ENCODE results near the gene ALLC.

The ALLC gene

GRCh38 chr2:3638456-3638810 is 19.6 kb upstream of the ALLC start:
- H3K27ac ChIP-seq: no peak overlapping the region
- TF ChIP-seq CTCF (conservative IDR thresholded peaks at IDR 0.05): no peak
- TF ChIP-seq ZFX (IDR thresholded peaks at IDR 0.05): no peak

- no peak for TF ChIP-seq CTCF (conservative IDR thresholded peaks at IDR 0.05)
- no peak for TF ChIP-seq ZFX (IDR thresholded peaks at IDR 0.05)
- H3K27ac ChIP-seq: no peak overlapping the region
Measured at GRCh38 chr2:3639015-3639630, 18.9 kb upstream of the ALLC start.

GRCh38 chr2:3639653-3640052 is 18.3 kb upstream of the ALLC start:
- no peak overlapping the region for H3K27ac ChIP-seq
- no peak for TF ChIP-seq CTCF (conservative IDR thresholded peaks at IDR 0.05)
- no peak for TF ChIP-seq ZFX (IDR thresholded peaks at IDR 0.05)

GRCh38 chr2:3641181-3641580 is 16.8 kb upstream of the ALLC start:
- no peak for TF ChIP-seq ZFX (IDR thresholded peaks at IDR 0.05)
- no peak for TF ChIP-seq CTCF (conservative IDR thresholded peaks at IDR 0.05)
- no peak overlapping the region for H3K27ac ChIP-seq

GRCh38 chr2:3641841-3642421 is 16.1 kb upstream of the ALLC start:
- TF ChIP-seq ZFX (IDR thresholded peaks at IDR 0.05): no peak
- no peak for TF ChIP-seq CTCF (conservative IDR thresholded peaks at IDR 0.05)
- H3K27ac ChIP-seq: no peak overlapping the region

GRCh38 chr2:3642521-3643215 is 15.3 kb upstream of the ALLC start:
- TF ChIP-seq ZFX (IDR thresholded peaks at IDR 0.05) (no peak), CTCF (conservative IDR thresholded peaks at IDR 0.05) (no peak)
- no peak overlapping the region for H3K27ac ChIP-seq

All from C4-2B (cell line).